Tibial nerve (tissue), 4 donors: Measurements from ENCODE around the gene PLCL2. TPM values are rescaled to one million over a fixed set of nuclear protein-coding genes. Genes with fewer than 3 reads are reported as not detected.

Source experiments
- DNase-seq, 2 donors: peaks; one replicate each; pipeline ENCODE4 v3.0.0-alpha.2; 2019; ENCODE audit warnings: low spot score in 2 of 2
- H3K27ac ChIP-seq, 4 donors: fragments of 200-600 bp; sonication (generic) in 3 of 4; one replicate each; pipeline ENCODE4 v1.5.1; 2017 to 2019; ENCODE audit warnings: mild to moderate bottlenecking in 1 of 4
- H3K27me3 ChIP-seq, 2 donors: fragments of 200-600 bp; sonication (generic) in 1 of 2; one replicate each; pipeline versions ENCODE4 v1.5.1 to v1.6.0; 2017 to 2019
- H3K36me3 ChIP-seq, 3 donors: fragments of 200-600 bp; sonication (generic); one replicate each; pipeline ENCODE4 v1.5.1; 2018 to 2019
- H3K4me1 ChIP-seq, 4 donors: fragments of 200-600 bp; sonication (generic) in 3 of 4; one replicate each; pipeline ENCODE4 v1.5.1; 2017 to 2019
- H3K4me3 ChIP-seq, 4 donors: fragments of 200-600 bp; sonication (generic) in 3 of 4; one replicate each; pipeline ENCODE4 v1.5.1; 2017 to 2019; ENCODE audit warnings: mild to moderate bottlenecking in 1 of 4, moderate library complexity in 1 of 4
- H3K9me3 ChIP-seq, 4 donors: fragments of 200-600 bp; sonication (generic) in 3 of 4; one replicate each; pipeline ENCODE4 v1.5.1; 2017 to 2019
- EP300 ChIP-seq, 2 donors: sonication (generic); formaldehyde crosslinking; IDR thresholded peaks; one replicate each; pipeline ENCODE4 v1.6.1; 2017; ENCODE audit warnings: antibody characterized with exemption in 2 of 2, mild to moderate bottlenecking in 1 of 2
- POLR2A ChIP-seq, 2 donors: fragments of 450-650 bp; IDR thresholded peaks; one replicate each; pipeline ENCODE4 v1.6.1; 2017; ENCODE audit warnings: antibody characterized with exemption in 2 of 2, mild to moderate bottlenecking in 2 of 2, moderate library complexity in 2 of 2
- WGBS, 2 donors: methylation state at CpG; one replicate each; pipeline ENCODE4 v1.1.5; 2018; 5-methylcytosine and 5-hydroxymethylcytosine counted together
- total RNA-seq, 4 donors: library from RNA; depleted of rRNA; stranded (reverse); fragments of >200 nt; gene quantifications; one replicate each; pipeline ENCODE4 v1.1.0, GENCODE V29; 2016
- TF ChIP-seq, protein P1 (sequence below), 5 experiments: fragments of 200-600 bp in 3 of 5; fragments of 450-650 bp in 2 of 5; sonication (generic) in 3 of 5; IDR thresholded peaks; one replicate each; pipeline ENCODE4 v1.5.1; 2016 to 2019; ENCODE audit warnings: antibody characterized with exemption in 5 of 5, mild to moderate bottlenecking in 3 of 5, moderate library complexity in 2 of 5

Gene PLCL2
- total RNA-seq, 4 donors from 2014 or later, result 17.7 to 39.3 (median 29.0) TPM

- Histone ChIP-seq H3K36me3 (no peaks in the 10 kb centered on the region), H3K27ac (no peak overlapping the region), H3K9me3 (no peaks in the 10 kb centered on the region), H3K27me3 (no peaks in the 10 kb centered on the region), H3K4me3 (no peak overlapping the region), H3K4me1 (no peaks in the 10 kb centered on the region)
- TF ChIP-seq POLR2A (IDR thresholded peaks at IDR 0.05) (no peak), EP300 (IDR thresholded peaks at IDR 0.05) (no peak)
- TF ChIP-seq, protein P1, sequence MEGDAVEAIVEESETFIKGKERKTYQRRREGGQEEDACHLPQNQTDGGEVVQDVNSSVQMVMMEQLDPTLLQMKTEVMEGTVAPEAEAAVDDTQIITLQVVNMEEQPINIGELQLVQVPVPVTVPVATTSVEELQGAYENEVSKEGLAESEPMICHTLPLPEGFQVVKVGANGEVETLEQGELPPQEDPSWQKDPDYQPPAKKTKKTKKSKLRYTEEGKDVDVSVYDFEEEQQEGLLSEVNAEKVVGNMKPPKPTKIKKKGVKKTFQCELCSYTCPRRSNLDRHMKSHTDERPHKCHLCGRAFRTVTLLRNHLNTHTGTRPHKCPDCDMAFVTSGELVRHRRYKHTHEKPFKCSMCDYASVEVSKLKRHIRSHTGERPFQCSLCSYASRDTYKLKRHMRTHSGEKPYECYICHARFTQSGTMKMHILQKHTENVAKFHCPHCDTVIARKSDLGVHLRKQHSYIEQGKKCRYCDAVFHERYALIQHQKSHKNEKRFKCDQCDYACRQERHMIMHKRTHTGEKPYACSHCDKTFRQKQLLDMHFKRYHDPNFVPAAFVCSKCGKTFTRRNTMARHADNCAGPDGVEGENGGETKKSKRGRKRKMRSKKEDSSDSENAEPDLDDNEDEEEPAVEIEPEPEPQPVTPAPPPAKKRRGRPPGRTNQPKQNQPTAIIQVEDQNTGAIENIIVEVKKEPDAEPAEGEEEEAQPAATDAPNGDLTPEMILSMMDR (IDR thresholded peaks at IDR 0.05), result no peak
- whole genome bisulfite sequencing, 2 donors, result 50 to 53% methylated on average over 5 of the region's 5 CpGs
- DNase-seq, result no peak
Observed at GRCh38 chr3:17077606-17078005, 192.9 kb downstream of the PLCL2 start.

DNA sequence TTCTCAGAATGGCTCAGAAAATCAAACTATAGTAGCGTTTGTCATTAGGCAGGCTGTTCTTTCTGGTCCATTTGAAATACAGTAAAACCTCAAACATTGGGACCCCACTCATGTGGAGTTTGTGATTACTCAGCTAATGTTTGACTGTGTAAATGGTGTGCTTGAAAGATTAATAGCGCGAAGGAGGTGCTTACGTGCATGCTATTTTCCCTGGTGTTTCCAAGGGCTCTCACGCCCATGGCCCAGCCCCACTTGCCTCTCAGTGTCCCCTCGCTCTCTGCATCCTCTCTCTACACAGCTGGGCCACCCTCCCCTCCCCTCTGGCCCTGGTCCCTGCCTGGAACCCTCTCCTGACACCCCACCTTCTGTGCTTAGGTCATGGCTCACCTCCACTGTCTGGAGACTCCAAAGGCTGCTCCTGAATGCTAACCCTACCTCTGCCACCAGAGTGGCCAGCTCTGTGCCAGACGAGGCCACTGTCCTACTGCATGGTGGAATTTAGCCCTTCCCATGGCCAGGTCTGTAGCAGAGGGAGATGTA, 194.2 kb downstream of the PLCL2 start:
- Histone ChIP-seq H3K9me3 (no peaks in the 10 kb centered on the region), H3K27me3 (no peaks in the 10 kb centered on the region), H3K36me3 (no peaks in the 10 kb centered on the region), H3K4me1 (no peaks in the 10 kb centered on the region), H3K4me3 (no peak overlapping the region), H3K27ac (no peak overlapping the region)
- DNase-seq, result no peak
- TF ChIP-seq, protein P1 (IDR thresholded peaks at IDR 0.05), result no peak
- TF ChIP-seq POLR2A (IDR thresholded peaks at IDR 0.05) (no peak), EP300 (IDR thresholded peaks at IDR 0.05) (no peak)
- WGBS, 2 donors, result 94 to 97% methylated on average over 7 of the region's 7 CpGs

- TF ChIP-seq EP300 (IDR thresholded peaks at IDR 0.05), result no peak
- TF ChIP-seq POLR2A (IDR thresholded peaks at IDR 0.05), result no peak
- TF ChIP-seq, protein P1 (IDR thresholded peaks at IDR 0.05), result no peak
- no peaks in the 10 kb centered on the region for H3K4me1 ChIP-seq
- H3K27me3 ChIP-seq, result no peaks in the 10 kb centered on the region
- DNase-seq, result no peak
- H3K27ac ChIP-seq, result no peak overlapping the region
- no peak overlapping the region for H3K4me3 ChIP-seq
- 85 to 90% methylated on average over 6 of the region's 6 CpGs for WGBS, 2 donors
- no peaks in the 10 kb centered on the region for H3K9me3 ChIP-seq
- H3K36me3 ChIP-seq, result no peaks in the 10 kb centered on the region
Observed at GRCh38 chr3:17079933-17080332, 195.2 kb downstream of the PLCL2 start.

- no peaks in the 10 kb centered on the region for H3K36me3 ChIP-seq
- TF ChIP-seq, protein P1 (IDR thresholded peaks at IDR 0.05), result no peak
- TF ChIP-seq EP300 (IDR thresholded peaks at IDR 0.05), result no peak
- TF ChIP-seq POLR2A (IDR thresholded peaks at IDR 0.05), result no peak
- no peak overlapping the region for H3K27ac ChIP-seq
- no peaks in the 10 kb centered on the region for H3K27me3 ChIP-seq
- no peak for DNase-seq
- H3K4me3 ChIP-seq, result no peak overlapping the region
- WGBS, 2 donors, result 69 to 76% methylated on average over 4 of the region's 4 CpGs
- no peaks in the 10 kb centered on the region for H3K4me1 ChIP-seq
- H3K9me3 ChIP-seq, result peaks cover 0 to 3% (median 0%) of the 10 kb centered on the region in 4 donors
Observed at GRCh38 chr3:17081520-17081919, 196.8 kb downstream of the PLCL2 start.

DNA sequence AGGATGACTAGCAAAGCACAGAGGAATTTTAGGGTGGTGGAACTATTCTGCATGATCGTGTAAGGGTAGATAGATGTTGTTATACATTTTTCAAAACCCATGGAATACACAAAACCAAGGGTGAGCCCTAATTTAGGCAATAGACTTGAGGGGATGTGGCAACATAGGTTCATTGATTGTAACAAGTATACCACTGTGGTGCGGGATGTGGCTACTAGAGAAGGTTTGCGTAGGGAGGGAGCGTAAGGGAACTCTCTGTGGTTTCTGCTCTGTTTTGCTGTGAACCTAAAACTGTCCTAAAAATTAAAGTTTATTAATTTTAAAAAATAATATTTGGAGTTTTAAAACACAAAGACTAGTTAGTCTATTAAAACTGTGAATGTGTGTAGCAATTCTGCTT, 202.8 kb downstream of the PLCL2 start:
- H3K4me3 ChIP-seq, result no peak overlapping the region
- H3K27ac ChIP-seq, result no peak overlapping the region
- peaks cover 0 to 3% (median 0%) of the 10 kb centered on the region in 4 donors for H3K9me3 ChIP-seq
- peaks cover 0 to 17% (median 0%) of the 10 kb centered on the region in 4 donors for H3K4me1 ChIP-seq
- TF ChIP-seq, protein P1 (IDR thresholded peaks at IDR 0.05), result no peak
- WGBS, 2 donors, result 90 to 96% methylated on average over 4 of the region's 4 CpGs
- DNase-seq, result no peak
- H3K27me3 ChIP-seq, result no peaks in the 10 kb centered on the region
- H3K36me3 ChIP-seq, result no peaks in the 10 kb centered on the region
